GM20000 (cell line): ENCODE measurements around the gene LYSET.

ENCODE experiments used
- DNase-seq: peaks from one replicate; pipeline ENCODE4 v3.0.0; 2012; ENCODE audit warnings: low spot score
- TF ChIP-seq, protein P1 (sequence below): IDR thresholded peaks from 2 replicates; pipeline ENCODE4 v1.5.1; 2012; ENCODE audit warnings: mild to moderate bottlenecking, control low read depth; ENCODE audit errors: extremely low read depth, missing control alignments

Gene LYSET, protein sequence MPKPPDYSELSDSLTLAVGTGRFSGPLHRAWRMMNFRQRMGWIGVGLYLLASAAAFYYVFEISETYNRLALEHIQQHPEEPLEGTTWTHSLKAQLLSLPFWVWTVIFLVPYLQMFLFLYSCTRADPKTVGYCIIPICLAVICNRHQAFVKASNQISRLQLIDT

DNA sequence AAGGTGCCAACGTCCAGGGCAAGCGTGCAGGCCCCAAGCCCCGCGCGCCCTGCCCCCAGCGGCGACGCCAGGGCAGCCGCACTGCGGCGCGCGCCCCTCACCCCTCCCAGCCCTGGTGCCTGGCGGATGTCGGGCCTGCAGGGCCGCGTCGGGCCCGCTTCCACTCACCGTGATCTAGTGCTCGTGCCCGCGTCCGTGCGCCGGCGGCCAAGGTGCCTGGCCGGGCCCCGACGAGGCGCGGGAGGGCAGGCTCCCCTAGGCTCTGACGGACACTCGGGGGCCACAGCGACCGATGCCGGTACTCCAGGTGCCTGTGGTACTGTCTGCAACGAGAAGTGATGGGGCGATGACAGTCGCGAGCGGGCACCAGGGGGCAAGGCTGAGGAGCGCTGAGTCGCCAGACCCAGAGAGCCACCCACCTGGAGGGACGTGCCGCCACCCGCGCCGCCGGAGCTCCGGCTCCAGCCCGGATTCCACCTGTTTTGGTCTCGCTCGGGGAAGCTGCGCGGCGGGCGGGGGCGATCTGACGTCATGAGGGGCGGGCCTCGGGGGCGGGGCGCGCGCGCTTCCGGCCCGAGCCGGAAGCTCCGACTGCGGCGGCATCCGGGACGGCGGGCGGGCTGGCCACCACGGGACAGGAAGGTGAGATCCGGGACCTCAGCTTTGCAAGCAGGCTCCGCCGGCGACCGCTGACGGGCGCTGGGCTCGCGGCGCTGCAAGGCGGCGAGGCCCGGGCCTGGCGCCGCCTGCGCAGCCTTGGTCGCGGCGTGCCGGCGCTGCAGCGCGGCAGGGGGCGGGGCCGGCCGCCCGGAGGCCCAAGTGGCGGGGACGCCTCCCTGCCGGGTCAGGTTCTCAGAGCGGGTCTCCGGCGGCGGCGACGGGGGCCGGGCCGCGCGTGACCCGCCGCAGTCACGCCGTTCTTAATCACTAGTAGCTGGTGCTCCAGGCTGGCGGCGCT, at the start of gene LYSET, which contains the start of gene MOAP1:
Gene LYSET (plus strand): TSS at position 927 of the 958 bp plus-strand sequence. CDS start 89 bp downstream, outside the sequence.
Gene MOAP1 (minus strand): TSS at position 507 of the 958 bp plus-strand sequence. CDS start 655 bp downstream, outside the sequence.
- TF ChIP-seq, protein P1, sequence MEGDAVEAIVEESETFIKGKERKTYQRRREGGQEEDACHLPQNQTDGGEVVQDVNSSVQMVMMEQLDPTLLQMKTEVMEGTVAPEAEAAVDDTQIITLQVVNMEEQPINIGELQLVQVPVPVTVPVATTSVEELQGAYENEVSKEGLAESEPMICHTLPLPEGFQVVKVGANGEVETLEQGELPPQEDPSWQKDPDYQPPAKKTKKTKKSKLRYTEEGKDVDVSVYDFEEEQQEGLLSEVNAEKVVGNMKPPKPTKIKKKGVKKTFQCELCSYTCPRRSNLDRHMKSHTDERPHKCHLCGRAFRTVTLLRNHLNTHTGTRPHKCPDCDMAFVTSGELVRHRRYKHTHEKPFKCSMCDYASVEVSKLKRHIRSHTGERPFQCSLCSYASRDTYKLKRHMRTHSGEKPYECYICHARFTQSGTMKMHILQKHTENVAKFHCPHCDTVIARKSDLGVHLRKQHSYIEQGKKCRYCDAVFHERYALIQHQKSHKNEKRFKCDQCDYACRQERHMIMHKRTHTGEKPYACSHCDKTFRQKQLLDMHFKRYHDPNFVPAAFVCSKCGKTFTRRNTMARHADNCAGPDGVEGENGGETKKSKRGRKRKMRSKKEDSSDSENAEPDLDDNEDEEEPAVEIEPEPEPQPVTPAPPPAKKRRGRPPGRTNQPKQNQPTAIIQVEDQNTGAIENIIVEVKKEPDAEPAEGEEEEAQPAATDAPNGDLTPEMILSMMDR, result no peak
- DNase-seq, result peak; percentile 98

DNA sequence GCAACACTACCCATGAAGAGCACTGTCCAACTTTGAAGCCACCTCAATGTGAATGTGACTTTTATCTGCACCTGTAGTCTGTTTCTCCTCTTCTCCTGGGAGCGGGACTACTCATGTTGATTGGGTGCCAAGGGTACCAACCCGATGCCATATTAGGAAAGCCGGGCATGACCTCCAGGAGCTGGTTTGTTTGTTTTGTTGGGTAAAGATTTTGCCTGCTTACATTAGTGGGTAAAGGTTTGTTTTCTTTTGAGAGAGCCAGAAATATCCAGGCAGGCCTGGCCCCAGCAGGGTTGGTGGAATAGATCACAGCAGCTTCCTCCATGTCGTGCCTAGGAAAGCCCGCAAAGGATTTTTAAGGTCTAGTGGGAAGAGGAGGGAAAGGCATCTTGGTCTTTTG, 49.7 kb upstream of the LYSET start:
- TF ChIP-seq, protein P1, result no peak
- no peak for DNase-seq

DNA sequence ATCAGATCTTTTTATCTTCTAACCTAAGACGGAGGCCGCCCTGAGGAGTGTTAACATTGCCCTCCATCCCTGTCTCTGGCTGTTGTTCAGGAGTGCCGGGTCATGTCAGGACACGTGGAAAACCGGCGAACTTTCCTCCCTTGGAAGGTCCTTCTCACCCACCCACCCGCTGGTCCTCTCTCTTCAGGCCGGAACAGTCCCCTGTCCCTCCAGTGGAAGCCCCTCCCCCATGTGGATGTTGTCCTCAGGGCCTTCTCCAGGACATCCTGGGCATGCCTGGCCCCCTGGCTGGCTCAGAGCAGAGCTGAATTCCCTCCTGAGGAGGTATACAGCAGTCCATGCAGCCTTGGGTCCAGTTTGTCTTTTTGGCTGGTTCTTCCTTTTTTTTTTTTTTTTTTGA, 49.1 kb upstream of the LYSET start:
- no peak for DNase-seq
- TF ChIP-seq, protein P1, result no peak

GRCh38 chr14:93136508-93136907, 48.6 kb upstream of the LYSET start:
- peak; percentile 2 for DNase-seq

GRCh38 chr14:93137864-93138263, 47.3 kb upstream of the LYSET start:
- no peak for DNase-seq
- TF ChIP-seq, protein P1, result no peak

DNA sequence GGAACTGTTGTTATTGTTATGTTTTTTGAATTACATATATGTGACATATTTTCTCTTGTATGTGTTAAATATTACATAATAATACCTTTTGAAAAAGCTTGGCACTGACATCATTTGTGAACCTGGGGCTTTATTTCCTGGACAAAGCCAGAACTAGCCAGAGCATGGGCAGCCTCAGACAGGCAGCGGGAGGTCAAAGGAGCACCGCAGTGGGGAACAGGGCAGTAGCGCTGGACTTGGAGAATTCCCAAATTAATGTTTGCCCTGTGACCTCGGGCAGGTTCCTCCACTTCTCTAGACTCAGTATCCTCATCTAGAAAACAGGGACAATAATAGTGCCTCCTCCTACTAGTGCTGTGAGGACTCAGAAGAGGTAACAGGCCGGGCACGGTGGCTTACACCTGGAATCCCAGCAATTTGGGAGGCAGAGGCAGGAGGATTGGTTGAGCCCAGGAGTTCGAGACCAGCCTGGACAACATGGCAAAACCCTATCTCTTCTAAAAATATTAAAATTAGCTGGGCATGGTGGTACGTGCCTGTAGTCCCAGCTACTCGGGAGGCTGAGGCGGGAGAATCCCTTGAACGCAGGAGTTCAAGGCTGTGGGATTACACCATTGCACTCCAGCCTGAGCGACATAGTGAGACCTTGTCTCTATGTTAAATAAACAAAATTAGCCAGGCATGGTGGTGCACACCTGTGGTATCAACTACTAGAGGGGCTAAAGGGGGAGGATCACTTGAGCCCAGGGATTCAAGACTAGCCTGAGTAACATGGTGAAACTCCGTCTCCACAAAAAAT, 42.1 kb upstream of the LYSET start:
- TF ChIP-seq, protein P1, result no peak
- no peak for DNase-seq

- TF ChIP-seq, protein P1, result no peak
Measured at GRCh38 chr14:93146119-93146518, 39.0 kb upstream of the LYSET start.

More at GRCh38 chr14:93146119-93146518, 39.0 kb upstream of the LYSET start:
- DNase-seq, result peak; percentile 51
